OCI-LY7 (cell line): ENCODE results near the gene NHLRC2.

Experiments
- EZH2phosphoT487 ChIP-seq: fragments of 200-600 bp; sonication (generic); IDR thresholded peaks from 2 replicates; pipeline ENCODE4 v1.6.1; 2018; ENCODE audit warnings: low read depth, borderline replicate concordance, mild to moderate bottlenecking, mixed run types, antibody characterized with exemption, low read length, moderate library complexity, mixed read lengths
- TF ChIP-seq, protein P1 (sequence below): fragments of 200-600 bp; sonication (generic); conservative IDR thresholded peaks from 2 replicates; pipeline ENCODE4 v1.5.1; 2014; ENCODE audit warnings: mild to moderate bottlenecking, antibody characterized with exemption, low read length, moderate library complexity, mixed read lengths

DNA sequence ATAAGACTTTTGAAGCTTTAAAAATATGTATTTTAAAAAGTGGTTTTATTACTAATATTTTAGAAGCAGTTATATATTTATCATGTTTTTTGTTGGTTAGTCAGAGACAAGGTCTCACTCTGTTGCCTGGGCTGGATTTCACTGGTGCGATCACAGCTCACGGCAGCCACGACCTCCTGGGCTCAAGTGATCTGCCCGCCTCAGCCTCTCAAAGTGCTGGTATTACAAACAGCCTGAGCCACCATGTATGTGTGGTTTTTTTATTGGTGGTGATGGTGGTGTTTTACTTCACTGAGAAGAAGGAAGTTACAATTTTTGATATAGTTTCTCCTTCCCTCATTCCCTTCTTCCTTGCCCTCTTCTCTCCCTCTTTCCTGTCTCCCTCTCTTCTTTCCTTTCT is 13.4 kb downstream of the NHLRC2 start:
- TF ChIP-seq, protein P1, sequence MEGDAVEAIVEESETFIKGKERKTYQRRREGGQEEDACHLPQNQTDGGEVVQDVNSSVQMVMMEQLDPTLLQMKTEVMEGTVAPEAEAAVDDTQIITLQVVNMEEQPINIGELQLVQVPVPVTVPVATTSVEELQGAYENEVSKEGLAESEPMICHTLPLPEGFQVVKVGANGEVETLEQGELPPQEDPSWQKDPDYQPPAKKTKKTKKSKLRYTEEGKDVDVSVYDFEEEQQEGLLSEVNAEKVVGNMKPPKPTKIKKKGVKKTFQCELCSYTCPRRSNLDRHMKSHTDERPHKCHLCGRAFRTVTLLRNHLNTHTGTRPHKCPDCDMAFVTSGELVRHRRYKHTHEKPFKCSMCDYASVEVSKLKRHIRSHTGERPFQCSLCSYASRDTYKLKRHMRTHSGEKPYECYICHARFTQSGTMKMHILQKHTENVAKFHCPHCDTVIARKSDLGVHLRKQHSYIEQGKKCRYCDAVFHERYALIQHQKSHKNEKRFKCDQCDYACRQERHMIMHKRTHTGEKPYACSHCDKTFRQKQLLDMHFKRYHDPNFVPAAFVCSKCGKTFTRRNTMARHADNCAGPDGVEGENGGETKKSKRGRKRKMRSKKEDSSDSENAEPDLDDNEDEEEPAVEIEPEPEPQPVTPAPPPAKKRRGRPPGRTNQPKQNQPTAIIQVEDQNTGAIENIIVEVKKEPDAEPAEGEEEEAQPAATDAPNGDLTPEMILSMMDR = no peak
- no peak for TF ChIP-seq EZH2phosphoT487
